Measurements from ENCODE around the gene METTL1. TPM values are rescaled to one million over a fixed set of nuclear protein-coding genes. Genes with fewer than 3 reads are reported as not detected.

Gene METTL1
- total RNA-seq, 4 donors from 2014 or later, result 6.5 to 17.7 (median 10.1) TPM

DNA sequence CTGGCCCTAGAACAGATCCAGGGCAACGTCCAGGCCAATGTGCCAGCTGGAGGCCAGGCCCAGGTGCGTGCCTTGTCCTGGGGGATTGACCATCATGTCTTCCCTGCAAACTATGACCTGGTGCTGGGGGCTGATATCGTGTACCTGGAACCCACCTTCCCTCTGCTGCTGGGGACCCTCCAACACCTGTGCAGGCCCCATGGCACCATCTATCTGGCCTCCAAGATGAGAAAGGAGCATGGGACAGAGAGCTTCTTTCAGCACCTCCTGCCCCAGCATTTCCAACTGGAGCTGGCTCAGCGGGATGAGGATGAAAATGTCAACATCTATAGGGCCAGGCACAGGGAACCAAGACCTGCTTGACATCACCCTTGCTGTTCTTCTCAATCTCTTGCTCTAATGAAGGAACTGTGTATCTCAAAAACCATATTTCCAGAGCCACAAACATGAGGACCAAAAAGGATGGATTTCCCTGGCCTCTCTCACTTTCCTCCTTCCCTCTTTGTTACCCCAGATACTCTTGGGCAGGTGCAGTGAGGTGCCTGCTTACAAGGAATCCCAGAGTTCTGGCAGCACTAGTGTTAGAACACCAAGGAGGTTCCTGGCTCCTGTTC lies 8.5 kb upstream of the METTL1 start:
- H3K27me3 ChIP-seq, result no peaks in the 10 kb centered on the region
- H3K4me3 ChIP-seq, result no peak overlapping the region
- TF ChIP-seq POLR2A (IDR thresholded peaks at IDR 0.05) (no peak), EP300 (IDR thresholded peaks at IDR 0.05) (no peak)
- TF ChIP-seq, protein P1, sequence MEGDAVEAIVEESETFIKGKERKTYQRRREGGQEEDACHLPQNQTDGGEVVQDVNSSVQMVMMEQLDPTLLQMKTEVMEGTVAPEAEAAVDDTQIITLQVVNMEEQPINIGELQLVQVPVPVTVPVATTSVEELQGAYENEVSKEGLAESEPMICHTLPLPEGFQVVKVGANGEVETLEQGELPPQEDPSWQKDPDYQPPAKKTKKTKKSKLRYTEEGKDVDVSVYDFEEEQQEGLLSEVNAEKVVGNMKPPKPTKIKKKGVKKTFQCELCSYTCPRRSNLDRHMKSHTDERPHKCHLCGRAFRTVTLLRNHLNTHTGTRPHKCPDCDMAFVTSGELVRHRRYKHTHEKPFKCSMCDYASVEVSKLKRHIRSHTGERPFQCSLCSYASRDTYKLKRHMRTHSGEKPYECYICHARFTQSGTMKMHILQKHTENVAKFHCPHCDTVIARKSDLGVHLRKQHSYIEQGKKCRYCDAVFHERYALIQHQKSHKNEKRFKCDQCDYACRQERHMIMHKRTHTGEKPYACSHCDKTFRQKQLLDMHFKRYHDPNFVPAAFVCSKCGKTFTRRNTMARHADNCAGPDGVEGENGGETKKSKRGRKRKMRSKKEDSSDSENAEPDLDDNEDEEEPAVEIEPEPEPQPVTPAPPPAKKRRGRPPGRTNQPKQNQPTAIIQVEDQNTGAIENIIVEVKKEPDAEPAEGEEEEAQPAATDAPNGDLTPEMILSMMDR (IDR thresholded peaks at IDR 0.05), result no peak
- peaks cover 0 to 53% (median 0%) of the 10 kb centered on the region in 3 donors for H3K36me3 ChIP-seq
- no peak overlapping the region for H3K27ac ChIP-seq
- H3K9me3 ChIP-seq, result no peaks in the 10 kb centered on the region
- 76 to 84% methylated on average over 4 of the region's 4 CpGs for WGBS, 2 donors
- H3K4me1 ChIP-seq, result peaks cover 0 to 26% (median 6%) of the 10 kb centered on the region in 4 donors
- DNase-seq (ENCODE audit: low spot score in 2 of 2), result no peak

DNA sequence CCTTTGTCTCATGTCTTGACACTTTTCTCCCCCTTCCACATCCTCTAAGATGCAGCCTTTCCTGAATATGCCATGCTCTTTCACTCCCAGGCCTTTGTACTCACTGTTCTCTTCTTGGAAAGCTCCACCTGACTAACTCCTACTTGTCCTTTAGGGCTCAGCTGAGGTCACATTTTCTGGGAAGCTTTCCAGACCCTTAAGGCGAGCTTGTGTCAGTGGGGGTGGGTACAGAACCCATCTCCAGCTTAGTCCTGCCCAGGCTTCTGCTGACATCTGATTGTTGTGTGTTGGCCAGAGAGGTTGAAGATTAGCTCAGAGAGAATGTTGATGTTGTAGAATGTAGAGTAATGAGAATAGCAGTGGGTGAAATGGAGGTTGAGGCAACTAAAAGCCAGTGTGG lies 7.8 kb upstream of the METTL1 start:
- H3K27me3 ChIP-seq, result no peaks in the 10 kb centered on the region
- TF ChIP-seq, protein P1 (IDR thresholded peaks at IDR 0.05), result no peak
- no peak for TF ChIP-seq EP300 (IDR thresholded peaks at IDR 0.05)
- TF ChIP-seq POLR2A (IDR thresholded peaks at IDR 0.05), result no peak
- no peak overlapping the region for H3K27ac ChIP-seq
- WGBS, 2 donors, result 38 to 39% methylated on average over 1 of the region's 1 CpG
- peaks cover 0 to 52% (median 0%) of the 10 kb centered on the region in 3 donors for H3K36me3 ChIP-seq
- no peaks in the 10 kb centered on the region for H3K9me3 ChIP-seq
- peaks cover 0 to 23% (median 6%) of the 10 kb centered on the region in 4 donors for H3K4me1 ChIP-seq
- no peak overlapping the region for H3K4me3 ChIP-seq
- DNase-seq (ENCODE audit: low spot score in 2 of 2), result no peak

DNA sequence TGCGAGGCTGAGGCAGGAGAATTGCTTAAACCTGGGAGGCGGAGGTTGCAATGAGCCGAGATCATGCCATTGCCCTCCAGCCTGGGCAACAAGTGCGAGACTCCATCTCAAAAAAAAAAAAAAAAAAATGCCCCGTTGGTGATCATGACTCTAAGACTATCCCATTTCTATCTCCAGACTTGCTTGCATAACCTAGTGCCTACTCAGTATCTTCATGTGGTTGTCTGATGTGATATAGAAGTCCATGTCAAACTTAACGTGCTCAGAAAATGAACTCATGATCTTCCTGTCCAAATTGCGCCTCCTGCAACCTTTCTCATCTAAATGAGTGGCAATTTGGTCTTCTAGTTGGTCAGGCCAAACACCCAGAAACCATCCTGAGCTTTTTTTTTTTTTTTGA lies 6.0 kb upstream of the METTL1 start:
- TF ChIP-seq POLR2A (IDR thresholded peaks at IDR 0.05) (no peak), EP300 (IDR thresholded peaks at IDR 0.05) (no peak)
- TF ChIP-seq, protein P1 (IDR thresholded peaks at IDR 0.05), result no peak

DNA sequence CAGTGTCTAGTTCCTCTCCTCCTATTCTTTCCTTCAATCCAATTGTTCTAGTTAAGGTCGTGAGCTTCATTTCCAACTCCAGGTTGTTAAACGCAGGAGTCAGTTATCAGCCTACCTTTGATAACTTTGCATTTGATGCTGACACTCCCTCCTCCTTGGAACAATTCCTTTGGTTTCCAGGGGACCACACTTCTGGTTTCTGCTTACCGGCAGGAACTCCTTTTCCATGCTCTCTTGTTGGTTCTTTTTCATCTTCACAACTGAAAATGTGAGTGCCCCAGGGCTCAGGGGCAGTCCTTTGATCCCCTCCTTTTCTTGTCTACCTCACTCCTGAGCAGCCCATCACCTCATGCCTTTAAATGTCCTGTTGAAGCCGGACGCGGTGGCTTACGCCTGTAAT lies 5.5 kb upstream of the METTL1 start:
- no peak for DNase-seq (ENCODE audit: low spot score in 2 of 2)
- Histone ChIP-seq H3K36me3 (peaks cover 0 to 50% (median 0%) of the 10 kb centered on the region in 3 donors), H3K27me3 (no peaks in the 10 kb centered on the region), H3K4me3 (no peak overlapping the region), H3K27ac (no peak overlapping the region), H3K9me3 (no peaks in the 10 kb centered on the region), H3K4me1 (peaks cover 0 to 18% (median 2%) of the 10 kb centered on the region in 4 donors)
- no peak for TF ChIP-seq EP300 (IDR thresholded peaks at IDR 0.05)
- TF ChIP-seq POLR2A (IDR thresholded peaks at IDR 0.05), result no peak
- TF ChIP-seq, protein P1 (IDR thresholded peaks at IDR 0.05), result no peak
- 85 to 89% methylated on average over 7 of the region's 7 CpGs for WGBS, 2 donors

More for the DNA sequence above, 6.0 kb upstream of the METTL1 start:
- no peaks in the 10 kb centered on the region for H3K9me3 ChIP-seq
- no peaks in the 10 kb centered on the region for H3K27me3 ChIP-seq
- no peak overlapping the region for H3K27ac ChIP-seq
- DNase-seq (ENCODE audit: low spot score in 2 of 2), result no peak
- peaks cover 0 to 18% (median 2%) of the 10 kb centered on the region in 4 donors for H3K4me1 ChIP-seq
- H3K36me3 ChIP-seq, result peaks cover 0 to 50% (median 0%) of the 10 kb centered on the region in 3 donors
- no peak overlapping the region for H3K4me3 ChIP-seq
- 89 to 94% methylated on average over 7 of the region's 7 CpGs for WGBS, 2 donors

DNA sequence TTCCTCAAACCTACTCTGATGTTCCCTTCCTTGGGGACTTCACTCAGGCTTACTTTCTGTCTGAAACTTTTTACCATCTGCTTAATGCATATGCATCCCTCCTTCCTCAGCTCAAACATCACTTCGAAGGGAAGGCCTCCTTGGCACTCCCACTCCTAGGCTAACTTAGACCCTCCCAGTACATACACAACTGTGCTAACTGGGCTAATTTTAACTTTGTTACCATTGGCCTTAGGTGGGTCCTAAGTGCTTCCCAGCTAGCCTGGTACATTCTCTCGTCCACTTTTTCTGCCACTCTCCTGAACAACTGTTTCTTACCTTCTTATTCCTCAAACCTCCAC lies 4.3 kb upstream of the METTL1 start:
- no peak for DNase-seq (ENCODE audit: low spot score in 2 of 2)
- peaks cover 0 to 18% (median 6%) of the 10 kb centered on the region in 4 donors for H3K4me1 ChIP-seq
- H3K4me3 ChIP-seq, result no peak overlapping the region
- TF ChIP-seq EP300 (IDR thresholded peaks at IDR 0.05) (no peak), POLR2A (IDR thresholded peaks at IDR 0.05) (no peak)
- TF ChIP-seq, protein P1 (IDR thresholded peaks at IDR 0.05), result no peak
- H3K27ac ChIP-seq, result no peak overlapping the region
- peaks cover 0 to 50% (median 0%) of the 10 kb centered on the region in 3 donors for H3K36me3 ChIP-seq
- H3K9me3 ChIP-seq, result no peaks in the 10 kb centered on the region
- H3K27me3 ChIP-seq, result no peaks in the 10 kb centered on the region
- WGBS, 2 donors, result 87 to 89% methylated on average over 2 of the region's 2 CpGs

Measured in tibial nerve (tissue), 4 donors.